HUDEP-2 (cell line): ENCODE results near the gene CLDN16.

Experiments
- DNase-seq, 76 experiments: peaks; one replicate each; lab custom pipeline; 2025; ENCODE audit not compliant: unreplicated experiment in 76 of 76; lab: John Stamatoyannopoulos, UW

CLDN16 gene

DNA sequence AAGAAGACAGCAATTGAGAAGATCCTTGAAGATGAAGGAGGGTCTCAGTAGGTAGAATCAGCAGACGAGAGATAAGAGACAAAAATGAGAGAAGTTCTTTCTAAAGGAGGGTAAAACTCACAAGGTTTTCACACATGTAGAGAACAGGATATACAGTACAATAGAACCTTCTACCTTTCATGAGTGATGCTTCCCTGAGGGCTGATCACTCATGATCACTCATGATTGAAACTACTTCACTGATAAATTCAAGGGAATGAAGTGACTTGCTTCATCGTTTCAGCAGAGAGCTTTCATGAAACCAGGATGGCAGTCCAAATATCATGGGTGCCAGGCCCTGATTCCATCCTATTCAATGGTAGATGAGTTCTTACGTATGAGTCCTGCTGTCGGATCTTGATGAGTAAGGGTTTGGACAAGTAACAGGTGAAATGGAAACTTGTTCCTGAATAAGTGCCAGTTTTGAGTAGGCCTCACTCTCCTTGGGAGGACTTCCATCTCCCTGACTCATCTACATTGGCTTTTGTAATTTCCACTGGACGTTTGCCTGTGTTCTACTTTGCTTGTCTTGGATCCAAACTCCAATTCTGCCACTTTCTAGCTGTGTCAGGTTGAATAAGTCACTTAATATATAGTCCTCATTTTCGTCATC, 9.6 kb upstream of the CLDN16 start:
- DNase-seq, result no peak

DNA sequence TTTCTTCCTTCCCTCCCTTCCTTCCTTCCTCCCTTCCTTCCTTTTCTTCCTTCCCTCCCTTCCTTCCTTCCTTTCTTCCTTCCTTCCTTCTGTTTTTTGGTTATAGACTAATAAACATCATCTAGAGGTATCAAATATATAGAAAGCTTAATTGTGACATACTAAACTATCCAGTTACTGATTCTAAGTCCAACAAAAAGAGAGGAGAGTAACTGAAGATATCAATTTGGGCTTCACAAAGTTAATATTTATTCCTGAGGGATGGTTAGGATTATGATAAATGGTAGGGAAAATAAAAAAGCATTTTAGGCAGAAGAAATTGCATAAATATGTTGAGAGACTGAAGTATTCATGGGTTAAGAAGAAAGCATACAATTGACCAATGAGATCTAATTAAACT, 7.8 kb upstream of the CLDN16 start:
- no peak for DNase-seq

DNA sequence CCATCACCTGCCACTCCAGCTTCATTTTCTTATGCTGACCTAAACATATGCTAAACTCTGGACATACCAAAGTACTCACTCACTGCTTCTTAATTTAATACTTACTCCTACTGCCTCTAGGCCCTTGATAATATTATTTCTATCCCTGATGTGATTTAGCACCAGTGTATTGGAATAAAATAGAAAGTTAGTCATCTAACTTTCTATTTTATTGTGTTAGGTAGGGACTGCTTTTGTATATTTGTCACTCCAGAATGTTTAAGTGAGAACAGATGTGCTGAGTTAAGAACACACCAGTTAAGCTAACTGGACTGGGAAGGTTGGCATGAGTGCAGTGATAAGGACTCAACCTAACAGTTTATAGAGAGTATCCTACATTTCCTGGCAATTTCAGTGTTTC, 6.5 kb upstream of the CLDN16 start:
- DNase-seq, result no peak

DNA sequence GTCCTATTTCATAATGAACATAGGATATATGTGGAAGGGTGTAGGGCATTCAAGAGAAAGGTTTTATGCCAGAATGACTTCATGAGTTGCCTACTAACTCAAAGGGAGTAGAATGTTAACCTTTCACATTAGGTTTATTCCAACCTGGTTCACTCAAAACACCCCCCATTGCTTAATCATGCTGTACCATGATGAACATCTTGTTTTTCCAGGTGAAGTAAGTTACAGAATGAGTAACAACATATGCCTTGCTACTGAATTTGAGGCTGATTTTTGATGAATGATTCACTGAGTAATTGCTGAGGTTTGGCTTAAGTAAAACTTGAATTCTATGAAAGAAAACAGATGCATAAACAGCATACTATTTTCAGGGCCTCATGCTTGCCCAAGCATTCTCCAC, 5.9 kb upstream of the CLDN16 start:
- DNase-seq, result no peak

DNA sequence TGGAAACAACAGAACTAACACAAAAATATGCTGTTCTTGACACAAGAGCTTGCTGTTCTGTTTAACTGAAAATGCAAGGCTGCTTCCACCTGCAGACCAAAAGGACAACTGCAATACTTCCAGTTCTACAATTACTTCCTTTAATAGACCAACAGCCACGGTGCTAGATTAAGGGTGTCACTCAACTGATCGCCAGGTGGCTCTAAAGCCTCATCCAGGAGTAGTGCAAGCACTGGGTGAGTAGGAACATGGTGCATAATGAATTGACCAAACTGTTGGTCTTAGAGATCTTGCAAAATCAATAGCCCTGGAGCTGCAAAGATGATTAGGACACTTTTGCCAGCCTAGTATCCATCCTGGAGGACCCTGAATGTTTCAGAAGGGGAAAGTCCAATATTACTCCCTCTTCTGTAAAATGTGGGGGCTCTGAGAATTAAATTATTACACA, 3.6 kb upstream of the CLDN16 start:
- peak in 11 of 76 experiments; percentile 2 to 45 (median 11) for DNase-seq

DNA sequence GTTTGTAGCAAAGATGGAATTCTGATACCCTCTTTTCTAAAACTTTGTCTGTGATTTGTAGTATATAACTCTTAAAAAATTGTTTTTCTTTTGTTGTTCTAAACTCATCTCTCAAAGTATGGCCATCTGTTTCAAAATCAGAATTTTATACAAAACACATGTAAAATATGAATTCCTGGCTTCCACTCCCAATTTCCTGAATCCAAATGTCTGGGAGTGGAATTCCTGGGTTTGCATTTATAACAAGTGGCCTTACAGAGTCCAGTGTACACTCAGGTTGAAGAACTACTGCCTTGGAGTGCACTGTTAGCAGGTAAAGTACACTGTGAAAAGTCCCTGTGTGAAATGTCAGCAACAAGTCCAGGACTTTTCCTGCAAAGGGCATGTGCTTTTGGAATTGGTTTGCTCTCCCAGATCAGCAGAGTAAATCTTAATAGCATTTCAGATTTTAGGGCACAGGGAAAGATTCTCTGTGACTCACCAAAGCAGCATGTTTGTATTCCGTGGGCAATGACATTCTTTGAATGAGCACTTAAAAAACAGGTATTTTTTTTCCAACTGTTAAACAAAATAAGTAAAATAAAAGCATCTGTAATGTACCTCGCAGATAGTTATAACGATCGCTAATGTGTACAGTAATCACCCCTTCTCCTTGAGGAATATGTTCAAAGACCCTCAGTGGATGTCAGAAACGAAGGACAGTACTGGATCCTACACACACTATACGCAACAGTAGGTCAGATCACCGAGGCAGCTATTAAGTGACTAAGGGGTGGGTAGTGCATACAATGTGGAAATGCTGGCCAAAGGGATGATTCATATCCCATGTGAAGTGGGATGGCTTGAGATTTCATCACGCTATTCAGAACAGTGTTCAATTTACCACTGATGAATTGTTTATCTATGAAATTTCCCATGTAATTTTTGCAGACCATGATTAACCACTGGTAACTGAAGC, 2.0 kb upstream of the CLDN16 start:
- no peak for DNase-seq

DNA sequence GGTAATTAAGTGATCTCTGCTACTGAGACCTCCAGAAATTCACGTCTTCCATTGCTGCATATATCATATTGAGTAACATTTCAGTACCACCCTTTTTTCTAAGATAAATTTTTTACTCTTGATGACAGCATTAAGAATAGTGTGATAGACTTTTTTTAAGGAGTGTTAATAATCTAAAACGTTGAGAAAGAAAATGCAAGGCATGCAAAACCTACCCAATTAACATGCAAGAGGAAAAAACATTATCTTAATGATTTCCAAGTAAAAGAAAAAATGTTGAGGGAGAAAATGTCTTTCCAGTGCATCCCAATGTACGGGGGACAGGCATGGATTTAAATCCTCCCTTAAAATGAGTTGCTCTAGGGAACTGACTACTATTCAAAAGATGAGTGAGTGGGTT, 740 bp downstream of the CLDN16 start:
- DNase-seq, result no peak

DNA sequence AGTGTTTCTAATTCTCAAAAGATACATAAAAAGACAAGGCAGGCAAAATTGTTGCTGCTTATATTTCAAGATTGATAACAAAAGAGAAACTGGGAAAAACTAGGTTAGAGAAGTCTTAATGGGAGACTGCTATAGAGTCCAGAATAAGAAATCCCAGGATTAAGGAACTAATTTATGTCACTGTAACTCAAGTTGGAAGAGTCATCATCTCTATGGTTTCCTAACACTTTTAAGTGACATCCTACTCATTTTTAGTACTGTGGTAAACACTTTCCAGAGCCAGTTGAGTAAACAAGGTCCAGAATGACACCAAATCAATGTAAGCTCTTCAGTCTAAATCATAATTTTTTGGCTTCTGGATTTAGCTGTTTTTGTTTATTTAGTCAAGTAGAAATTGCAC, 8.0 kb downstream of the CLDN16 start:
- no peak for DNase-seq

DNA sequence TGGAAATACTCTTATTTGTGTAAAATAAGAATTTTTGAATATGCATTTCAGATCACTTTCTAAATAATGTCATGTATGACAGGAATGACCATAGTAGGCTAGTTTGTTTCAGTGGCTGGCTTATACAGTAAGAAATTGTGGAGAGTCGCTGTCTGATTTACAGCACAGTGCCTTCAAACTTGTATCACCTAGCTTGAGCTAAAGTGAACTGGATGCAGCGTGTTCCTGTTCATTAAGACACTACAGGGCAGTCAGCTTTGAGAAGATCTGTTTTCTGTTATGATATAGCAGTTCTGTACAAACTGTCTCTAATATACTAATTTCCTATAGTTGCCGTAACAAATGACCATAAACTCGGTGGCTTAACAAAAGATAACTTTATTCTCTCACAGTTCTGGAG, 9.9 kb downstream of the CLDN16 start:
- no peak for DNase-seq

DNA sequence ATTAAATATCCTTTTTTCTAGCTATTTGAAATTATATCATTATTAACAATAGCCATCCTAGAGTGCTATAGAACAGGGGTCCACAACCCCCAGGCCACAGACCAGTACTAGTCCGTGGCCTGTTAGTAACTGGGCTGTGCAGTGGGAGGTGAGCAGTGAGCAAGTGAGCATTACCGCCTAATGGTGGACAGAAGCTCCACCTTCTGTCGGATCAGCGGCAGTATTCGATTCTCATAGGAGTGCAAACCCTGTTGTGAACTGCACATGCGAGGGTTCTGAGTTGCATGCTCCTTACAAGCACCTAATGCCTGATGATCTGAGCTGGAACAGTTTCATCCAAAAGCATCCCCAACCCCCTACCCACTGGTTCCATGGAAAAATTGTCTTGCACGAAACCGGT, 11.7 kb downstream of the CLDN16 start:
- DNase-seq, result no peak

DNA sequence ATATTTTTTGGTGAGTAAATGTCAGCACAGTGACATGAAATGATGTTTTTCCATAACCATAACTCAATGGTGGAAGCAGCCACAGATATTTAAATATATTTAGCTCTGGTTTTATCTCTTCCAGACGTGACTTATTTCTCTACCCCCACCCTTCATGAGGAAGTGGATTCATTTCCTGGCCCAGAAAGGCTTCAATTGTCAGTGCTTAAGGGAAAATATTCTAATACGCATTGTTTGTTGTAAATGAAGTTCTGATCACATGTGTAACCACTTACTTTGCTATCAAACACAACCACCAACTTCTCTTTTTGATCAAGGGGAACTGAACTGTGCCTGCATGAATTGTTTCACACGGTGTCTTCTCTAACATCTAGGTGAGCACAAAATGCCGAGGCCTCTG, 14.0 kb downstream of the CLDN16 start:
- DNase-seq, result no peak

DNA sequence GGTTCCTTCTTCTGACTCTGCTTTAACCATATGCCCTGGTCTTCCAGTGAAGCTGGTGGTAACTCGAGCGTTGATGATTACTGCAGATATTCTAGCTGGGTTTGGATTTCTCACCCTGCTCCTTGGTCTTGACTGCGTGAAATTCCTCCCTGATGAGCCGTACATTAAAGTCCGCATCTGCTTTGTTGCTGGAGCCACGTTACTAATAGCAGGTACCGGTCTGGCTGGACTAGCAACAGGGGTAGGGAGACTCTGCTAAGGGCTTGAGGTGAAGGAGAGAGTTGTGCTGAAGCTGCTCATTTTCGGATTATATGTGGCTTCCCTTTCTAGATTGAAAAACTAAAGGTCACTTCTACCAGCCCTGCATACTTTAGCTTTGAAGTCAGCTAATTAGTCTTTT, 16.8 kb downstream of the CLDN16 start:
- no peak for DNase-seq

DNA sequence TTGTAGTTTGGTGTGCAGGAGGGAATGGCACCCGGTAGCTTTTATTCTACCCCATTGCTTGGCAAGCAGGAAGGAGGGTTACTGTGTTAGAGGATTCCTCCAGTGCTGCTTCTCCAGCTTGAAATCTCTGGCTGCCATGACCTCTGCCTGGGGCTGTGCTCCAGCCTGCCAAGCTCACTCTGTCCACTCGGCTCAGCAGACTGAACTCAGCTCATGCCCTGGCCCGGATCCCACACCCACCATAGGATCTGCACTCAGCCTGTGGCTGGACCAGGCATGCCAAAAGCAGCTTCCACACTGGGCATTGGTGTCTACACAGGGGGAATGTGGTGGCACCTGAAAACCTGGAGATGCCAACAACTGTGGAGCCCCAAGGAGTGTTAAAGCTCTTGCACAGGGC, 26.3 kb downstream of the CLDN16 start:
- DNase-seq, result no peak

DNA sequence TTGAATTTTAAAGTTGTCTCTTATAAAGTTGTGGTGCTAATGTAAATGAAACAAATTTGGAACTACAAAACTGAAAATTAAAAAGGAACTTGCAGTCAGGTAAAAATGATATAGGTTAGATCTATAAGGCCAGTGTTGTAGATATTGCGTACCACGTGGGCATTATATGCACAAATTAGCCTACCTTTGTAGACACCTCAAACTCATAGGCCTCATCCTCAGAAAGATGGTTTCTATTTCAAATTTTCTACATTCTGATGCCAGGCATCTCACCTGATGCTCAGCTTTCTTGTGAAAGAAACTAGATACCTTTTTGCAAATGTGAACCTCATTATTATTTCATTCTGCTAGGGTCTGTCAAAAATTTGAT, 36.1 kb downstream of the CLDN16 start:
- DNase-seq, result no peak

DNA sequence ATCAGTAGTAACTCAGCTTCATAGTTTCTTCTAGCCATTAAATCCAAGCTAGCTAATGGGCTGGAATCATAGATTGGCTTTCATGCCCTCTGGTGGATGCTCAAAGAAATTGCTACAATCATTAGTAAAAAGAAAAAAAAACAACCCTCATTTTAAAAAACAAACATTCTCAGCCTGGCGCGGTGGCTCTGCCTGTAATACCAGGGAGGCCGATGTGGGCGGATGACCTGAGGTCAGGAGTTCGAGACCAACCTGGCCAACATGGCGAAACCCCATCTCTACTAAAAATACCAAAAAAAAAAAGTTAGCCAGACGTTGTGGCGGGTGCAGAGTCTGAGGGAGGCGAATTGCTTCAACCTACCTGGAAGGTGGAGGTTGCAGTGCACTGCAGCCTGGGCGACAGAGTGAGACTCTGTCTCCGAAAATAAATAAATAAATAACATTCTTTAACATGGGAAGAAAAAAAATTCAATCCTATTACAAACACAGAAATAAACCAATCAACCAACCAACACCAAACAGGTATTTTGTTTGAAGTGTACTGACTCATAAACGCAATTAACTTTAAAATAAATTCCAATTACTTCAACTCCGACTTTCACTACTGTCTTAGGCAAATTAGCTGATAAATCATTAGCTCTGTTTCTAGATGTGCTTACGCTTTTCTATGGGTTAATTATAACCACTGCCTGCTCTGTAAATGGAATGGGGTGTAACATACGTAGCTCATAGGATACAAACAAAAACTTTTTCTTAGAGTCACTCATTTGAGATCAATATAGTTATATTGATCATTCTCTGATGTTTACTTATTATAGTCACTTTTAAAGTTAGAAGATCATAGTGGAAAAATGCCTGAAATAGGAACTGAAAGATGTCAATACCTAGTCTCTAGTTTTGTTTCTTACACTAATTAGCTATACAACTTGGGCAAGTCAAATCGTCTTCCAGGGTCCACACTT, 36.8 kb downstream of the CLDN16 start:
- DNase-seq, result peak in 14 of 76 experiments; percentile 0 to 45 (median 6)

DNA sequence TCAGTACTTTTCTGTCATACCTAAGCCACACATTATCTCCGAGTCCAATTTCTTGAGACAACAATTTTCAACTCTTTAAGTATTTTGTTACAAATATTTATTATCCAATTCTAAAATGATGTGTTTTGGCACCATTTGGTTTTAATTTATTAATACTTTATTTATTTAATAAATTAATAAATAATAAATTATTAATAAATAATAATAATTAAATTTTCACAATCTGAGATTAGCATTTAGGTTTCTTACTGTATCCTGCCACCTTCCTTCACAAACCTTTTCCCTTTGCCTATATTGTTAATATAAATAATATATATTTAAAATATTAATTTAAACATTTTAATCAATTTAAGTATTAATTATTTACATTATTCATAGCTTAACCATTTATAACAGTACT, 37.9 kb downstream of the CLDN16 start:
- DNase-seq, result no peak

DNA sequence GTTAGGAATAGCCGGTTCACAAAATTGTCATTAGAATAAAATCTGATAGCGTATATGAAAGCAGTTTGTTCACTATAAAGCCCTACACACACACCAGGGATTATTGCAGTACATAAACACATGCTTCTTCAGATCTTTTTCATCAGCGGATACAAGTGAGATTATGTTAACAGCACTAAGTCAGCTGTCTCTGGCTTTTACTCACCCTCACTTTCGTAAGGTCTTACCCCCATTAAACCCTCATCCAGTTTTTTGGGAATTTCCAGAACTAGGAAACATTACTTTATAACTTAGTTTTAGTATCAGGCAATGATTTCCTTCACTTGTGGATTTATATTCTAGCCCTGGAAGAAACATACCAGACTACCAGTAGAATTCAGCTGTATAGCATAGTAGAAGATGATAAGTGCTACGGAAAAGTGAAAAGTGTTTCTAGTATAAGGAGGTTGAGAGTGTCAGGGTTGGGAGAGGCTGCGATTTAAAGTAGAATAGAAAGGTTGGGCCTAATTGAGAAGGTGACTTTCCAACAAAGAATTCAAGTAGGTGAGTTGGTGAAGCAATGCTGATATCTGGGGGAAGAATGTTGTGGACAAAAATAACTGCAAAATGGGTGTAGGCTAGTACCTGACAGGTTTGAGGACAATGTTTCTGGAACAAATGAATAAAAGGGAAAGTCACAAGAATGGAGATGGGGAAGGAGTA, 39.0 kb downstream of the CLDN16 start:
- no peak for DNase-seq

DNA sequence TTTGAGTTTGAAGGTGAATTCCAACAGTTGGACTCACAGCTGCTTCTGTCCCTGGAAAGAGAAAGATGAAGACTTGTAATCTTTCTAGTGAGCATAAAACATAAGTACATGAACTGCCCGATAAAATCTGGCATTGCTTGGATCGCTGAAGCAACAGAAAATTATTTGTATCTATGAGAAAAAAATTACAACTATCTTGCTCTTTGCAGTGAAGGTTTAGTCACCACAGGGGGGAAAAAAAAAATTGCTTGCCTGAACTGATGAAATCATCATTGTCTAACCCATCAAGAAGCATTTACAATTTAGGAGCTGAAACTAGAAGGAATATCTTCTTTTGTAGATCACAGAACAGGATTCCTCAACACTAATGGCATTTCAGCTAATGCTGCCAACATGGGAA, 41.7 kb downstream of the CLDN16 start:
- DNase-seq, result no peak

DNA sequence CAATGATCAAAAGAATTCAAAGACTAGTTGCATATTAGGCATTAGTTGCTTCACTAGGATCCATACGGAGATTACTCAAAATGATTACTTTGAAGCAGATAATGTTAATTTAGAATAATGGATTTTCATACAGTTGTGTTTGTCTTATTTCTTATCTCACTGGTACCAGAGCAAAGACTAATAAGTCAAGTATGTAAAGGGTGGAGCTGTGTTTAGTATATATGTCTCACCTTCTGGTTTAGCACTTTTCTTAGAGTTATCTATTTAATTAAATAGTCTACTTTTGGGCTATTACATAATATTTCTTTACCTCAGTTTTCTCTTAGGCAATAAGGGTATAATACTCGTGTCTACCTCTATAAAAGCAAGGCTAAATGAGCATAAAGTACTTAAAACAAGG, 42.9 kb downstream of the CLDN16 start:
- DNase-seq, result no peak

DNA sequence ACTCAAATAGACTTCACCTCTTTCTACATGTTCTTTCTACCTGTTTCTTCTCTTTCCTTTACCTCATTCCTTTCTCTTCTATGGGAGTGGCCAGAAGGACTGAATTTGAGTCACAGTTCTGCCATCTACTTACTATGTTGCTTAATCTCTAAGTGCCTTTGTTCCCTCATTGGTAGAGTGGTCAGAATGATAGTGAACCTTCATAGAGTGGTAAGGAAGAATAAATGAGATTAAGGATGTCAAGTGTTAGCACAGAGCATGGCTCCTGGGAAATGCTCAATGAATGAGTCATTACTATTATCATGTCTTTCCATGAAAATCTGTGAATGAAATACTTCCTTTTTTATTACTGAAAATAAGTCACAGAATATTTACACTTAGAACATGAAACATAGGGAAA, 44.3 kb downstream of the CLDN16 start:
- no peak for DNase-seq
